Fibroblast of the aortic adventitia (primary cell): ENCODE results near the gene CREM. TPM values are rescaled to one million over a fixed set of nuclear protein-coding genes. Genes with fewer than 3 reads are reported as not detected.
A peak's percentile ranks its signal among the peaks of the same experiment; 100 is the strongest.

Source experiments
- DNase-seq: peaks from one replicate; pipeline ENCODE4 v3.0.0-alpha.2; 2010; ENCODE audit warnings: low read depth
- H3K4me3 ChIP-seq: 2 replicates; pipeline ENCODE4 v1.5.1; 2011; ENCODE audit warnings: low read depth, mild to moderate bottlenecking, control low read depth, low read length, moderate library complexity
- total RNA-seq: library from RNA; depleted of rRNA; stranded (reverse); fragments of >200 nt; gene quantifications from 2 replicates; pipeline ENCODE4 v1.2.3, GENCODE V29; 2012; ENCODE audit warnings: low replicate concordance
- TF ChIP-seq, protein P1 (sequence below): IDR thresholded peaks from 2 replicates; pipeline ENCODE4 v1.5.1; 2011; ENCODE audit warnings: mild to moderate bottlenecking, low read length, control low read depth, inconsistent platforms; ENCODE audit not compliant: insufficient read depth

CREM gene
- total RNA-seq, 1 donor, result 27.2 TPM

DNA sequence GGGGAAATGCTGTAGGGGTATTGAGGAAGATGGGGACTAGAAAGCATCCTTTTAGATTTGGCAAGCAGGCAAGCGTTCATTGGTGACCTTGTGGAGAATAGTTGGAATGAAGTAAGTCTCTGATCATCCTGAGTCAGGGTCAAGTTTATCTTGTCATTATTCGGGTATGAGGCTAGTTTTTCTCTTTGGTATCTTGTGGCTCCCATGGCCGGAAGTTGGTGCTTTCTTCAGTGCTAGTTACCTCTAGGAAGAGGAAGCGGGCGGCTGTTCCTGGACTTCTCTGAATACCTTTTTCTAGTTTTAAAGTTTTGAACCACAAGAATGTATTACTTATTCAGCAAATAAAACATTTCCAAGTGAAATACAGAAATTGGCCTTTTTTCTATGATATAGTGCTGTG, 9.2 kb downstream of the CREM start:
- DNase-seq, result no peak
- TF ChIP-seq, protein P1, sequence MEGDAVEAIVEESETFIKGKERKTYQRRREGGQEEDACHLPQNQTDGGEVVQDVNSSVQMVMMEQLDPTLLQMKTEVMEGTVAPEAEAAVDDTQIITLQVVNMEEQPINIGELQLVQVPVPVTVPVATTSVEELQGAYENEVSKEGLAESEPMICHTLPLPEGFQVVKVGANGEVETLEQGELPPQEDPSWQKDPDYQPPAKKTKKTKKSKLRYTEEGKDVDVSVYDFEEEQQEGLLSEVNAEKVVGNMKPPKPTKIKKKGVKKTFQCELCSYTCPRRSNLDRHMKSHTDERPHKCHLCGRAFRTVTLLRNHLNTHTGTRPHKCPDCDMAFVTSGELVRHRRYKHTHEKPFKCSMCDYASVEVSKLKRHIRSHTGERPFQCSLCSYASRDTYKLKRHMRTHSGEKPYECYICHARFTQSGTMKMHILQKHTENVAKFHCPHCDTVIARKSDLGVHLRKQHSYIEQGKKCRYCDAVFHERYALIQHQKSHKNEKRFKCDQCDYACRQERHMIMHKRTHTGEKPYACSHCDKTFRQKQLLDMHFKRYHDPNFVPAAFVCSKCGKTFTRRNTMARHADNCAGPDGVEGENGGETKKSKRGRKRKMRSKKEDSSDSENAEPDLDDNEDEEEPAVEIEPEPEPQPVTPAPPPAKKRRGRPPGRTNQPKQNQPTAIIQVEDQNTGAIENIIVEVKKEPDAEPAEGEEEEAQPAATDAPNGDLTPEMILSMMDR, result no peak
- H3K4me3 ChIP-seq, result no peak overlapping the region

DNA sequence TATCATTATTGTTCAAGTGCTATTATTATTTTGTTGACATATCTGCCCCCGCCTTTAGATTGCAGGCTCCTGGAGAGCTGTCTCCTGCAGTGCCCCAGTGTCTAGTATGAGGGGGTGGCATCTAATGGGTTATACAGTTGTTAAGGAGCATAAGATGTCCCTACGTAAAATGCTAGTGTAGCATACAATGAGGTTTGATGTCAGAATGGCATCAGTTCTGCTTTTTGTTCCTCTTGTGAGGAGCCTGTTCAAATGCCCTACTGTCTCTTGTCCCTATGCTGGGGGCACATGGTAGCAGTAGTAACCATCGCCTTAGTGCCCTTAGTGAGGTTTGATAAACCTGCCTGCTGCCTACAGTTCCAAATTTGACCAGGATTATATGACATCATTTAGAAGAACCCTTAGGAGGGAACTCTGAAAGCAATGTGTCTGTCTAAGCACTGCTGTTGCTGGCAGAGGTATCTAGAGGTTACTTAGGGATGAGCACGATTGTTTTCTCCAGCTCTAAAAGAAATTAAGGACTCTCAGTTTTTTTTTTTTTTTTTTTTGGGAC, 9.7 kb downstream of the CREM start:
- no peak for DNase-seq
- no peak overlapping the region for H3K4me3 ChIP-seq
- TF ChIP-seq, protein P1, result no peak

GRCh38 chr10:35140126-35140525, 13.5 kb downstream of the CREM start:
- TF ChIP-seq, protein P1, result no peak
- H3K4me3 ChIP-seq, result no peak overlapping the region
- no peak for DNase-seq

DNA sequence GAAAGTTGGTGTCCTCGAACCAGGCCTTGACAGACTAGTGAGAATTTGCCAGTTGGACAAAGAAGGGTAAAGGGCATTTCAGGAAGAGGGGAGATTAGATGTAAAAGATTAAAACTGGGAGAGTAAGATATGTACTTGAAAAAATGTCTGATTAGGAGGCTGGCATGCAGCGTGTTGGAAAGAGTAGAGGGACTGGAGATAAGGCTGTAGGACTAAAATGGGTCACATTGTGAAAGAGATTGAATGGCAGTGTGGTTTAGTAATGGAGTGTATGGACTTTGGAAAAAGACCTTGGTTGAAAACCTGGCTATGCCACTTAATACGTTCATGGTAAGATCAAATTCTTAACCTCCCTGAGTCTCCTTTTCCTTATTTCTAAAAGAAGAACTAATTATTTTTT, 14.1 kb downstream of the CREM start:
- no peak overlapping the region for H3K4me3 ChIP-seq
- DNase-seq, result no peak
- TF ChIP-seq, protein P1, result no peak

- DNase-seq, result no peak
- no peak overlapping the region for H3K4me3 ChIP-seq
- TF ChIP-seq, protein P1, result no peak
Measured at GRCh38 chr10:35150308-35150707, 23.7 kb downstream of the CREM start.

DNA sequence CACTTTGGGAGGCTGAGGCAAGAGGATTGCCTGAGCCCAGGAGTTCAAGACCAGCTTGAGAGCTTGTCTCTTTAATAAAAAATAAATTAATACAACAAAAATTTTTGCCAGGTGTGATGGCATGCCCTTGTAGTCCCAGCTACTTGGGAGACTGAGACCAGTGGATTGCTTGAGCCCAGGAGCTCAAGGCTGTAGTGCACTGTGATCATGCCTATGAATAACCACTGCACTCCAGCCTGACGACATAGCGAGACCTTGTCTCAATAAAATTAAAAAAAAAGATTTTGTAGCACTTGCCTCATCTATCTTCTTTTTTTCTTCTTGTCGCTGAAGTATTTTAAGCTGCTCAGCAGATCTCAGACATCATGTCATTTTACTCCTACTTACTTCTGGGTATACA, 26.3 kb downstream of the CREM start:
- no peak for DNase-seq
- no peak overlapping the region for H3K4me3 ChIP-seq
- TF ChIP-seq, protein P1, result no peak

- TF ChIP-seq, protein P1, result no peak
- H3K4me3 ChIP-seq, result no peak overlapping the region
- DNase-seq, result peak; percentile 34
Measured at GRCh38 chr10:35153716-35154115, 27.1 kb downstream of the CREM start.
